D721Med (cell line): ENCODE results near the gene SLAMF8.

ENCODE experiments used
- DNase-seq: peaks from one replicate; pipeline ENCODE4 v3.0.0; 2011; ENCODE audit warnings: low spot score; ENCODE audit not compliant: insufficient read length
- FAIRE-seq: peaks from 2 replicates; lab custom pipeline; 2011; peaks lifted over from hg19 to GRCh38; lab: Jason Lieb, UNC
- CTCF ChIP-seq: IDR thresholded peaks from 2 replicates; pipeline ENCODE4 v1.5.1; 2012; ENCODE audit warnings: mild to moderate bottlenecking, control low read depth; ENCODE audit not compliant: insufficient read depth; ENCODE audit errors: missing control alignments

SLAMF8 gene

GRCh38 chr1:159799446-159799985 lies 27.2 kb upstream of the SLAMF8 start:
- DNase-seq (no peak), FAIRE-seq (no peak)
- TF ChIP-seq CTCF = no peak

DNA sequence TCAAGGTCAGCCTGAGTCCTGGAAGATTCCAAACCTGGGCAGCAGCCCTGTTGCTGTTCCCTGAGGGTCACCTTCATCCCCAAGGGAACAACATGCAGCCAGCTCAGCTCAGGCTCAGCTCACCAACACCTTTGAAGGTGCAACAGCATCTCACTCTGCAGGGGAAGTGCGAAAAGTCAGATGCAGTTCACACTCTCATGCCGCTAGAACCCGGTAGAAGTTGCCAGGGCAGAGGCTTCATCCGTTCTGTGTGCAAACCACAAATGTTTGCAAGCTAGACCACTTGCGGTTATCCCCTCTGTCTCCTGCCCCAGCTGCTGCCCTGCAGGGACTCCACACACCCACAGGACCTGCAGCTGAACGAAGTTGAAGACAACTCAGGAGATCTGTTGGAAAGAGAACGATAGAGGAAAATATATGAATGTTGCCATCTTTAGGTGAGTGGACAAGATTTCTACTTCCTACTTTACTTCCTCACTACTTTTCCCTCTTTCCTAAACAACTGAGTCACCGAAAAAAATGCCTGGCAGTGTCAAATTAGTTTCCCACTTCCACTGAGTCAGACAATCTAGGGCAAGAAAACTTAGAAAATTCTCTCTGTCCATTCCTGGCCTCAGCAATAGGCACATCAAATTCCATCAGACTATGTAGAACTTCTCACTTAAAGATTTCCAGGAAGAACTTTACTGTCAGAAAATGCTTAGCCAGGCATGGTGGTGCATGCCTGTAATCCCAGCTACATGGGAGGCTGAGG lies 26.3 kb upstream of the SLAMF8 start:
- DNase-seq = no peak
- no peak for FAIRE-seq
- no peak for TF ChIP-seq CTCF

DNA sequence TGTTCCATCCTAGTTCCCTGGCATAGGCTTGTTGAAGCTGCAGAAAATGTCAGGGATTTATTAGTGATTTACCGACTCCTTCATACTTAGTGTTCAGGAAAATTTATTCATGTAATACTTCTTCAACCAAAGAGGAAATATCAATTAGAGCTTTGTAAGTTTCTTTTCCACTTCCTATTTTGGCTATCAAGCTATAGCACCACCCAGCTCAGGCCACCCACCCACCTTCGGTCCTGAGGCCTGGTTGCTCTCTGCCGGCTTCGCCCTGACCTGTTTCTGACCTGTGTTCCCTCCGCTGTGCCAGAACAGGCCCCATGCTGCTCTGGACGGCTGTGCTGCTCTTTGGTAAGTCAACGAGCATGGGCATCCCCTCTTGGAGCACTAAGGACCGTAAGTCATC lies 24.6 kb upstream of the SLAMF8 start, which contains the start of gene FCRL6:
Gene FCRL6, plus strand, starts transcription at position 250 of the 400 bp plus-strand sequence. Its CDS starts 65 bp downstream, at position 315.
- no peak for TF ChIP-seq CTCF
- DNase-seq (no peak), FAIRE-seq (no peak)

DNA sequence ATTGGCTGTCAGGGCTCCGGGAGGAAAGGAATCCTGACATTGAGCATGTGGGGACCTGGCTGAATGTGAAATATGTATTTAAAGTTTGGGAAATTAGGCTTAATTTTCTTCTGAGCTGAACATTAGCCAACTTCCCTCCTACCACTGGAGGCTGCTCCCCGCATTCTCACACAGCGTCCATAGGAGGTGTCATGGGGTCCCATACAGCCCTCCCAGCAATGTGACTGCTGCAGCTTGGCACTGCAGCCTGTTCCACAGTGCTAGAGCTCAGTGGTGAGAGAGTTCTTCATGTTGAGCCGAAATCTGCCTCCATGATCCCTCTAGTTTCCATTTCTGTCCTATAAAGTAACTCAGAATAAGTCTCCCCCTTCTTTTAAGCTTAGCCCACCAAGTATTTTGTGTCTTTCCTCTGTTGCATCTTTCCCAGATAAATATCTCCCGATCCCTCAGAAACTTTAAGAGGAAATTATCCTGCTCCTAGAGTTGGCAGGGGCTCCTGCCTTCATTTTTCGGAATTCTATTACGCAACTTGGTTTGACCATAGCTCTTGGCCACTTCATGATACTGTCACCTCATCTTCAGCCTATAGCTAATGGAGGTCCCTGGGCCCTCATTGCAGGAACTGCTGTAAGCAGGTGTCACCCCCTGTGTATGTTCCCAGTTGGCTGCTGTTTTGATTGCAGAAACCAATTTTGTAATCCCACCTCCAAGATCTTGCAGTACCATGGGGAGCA lies 22.6 kb upstream of the SLAMF8 start:
- FAIRE-seq = no peak
- no peak for DNase-seq
- no peak for TF ChIP-seq CTCF

GRCh38 chr1:159804924-159805323 lies 21.7 kb upstream of the SLAMF8 start:
- no peak for TF ChIP-seq CTCF
- FAIRE-seq (no peak), DNase-seq (no peak)

DNA sequence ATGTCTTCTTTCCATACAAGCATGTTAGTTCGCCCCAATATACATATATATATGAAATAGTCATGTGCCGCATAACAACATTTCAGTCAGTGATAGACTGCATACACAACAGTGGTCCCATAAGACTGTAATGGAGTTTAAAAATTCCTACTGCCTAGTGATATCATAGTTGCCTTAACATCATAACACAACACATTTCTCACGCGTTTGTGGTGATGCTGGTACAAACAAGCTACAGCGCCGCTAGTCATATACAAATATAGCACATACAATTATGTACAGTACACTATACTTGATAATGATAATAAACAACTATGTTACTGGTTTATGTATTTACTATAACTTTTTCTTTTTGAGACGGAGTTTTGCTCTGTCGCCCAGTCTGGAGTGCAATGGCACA lies 10.7 kb upstream of the SLAMF8 start:
- FAIRE-seq = no peak
- no peak for DNase-seq
- no peak for TF ChIP-seq CTCF
